ENCODE measurements around the gene TTC19.

TTC19 gene

GRCh38 chr17:15981208-15981607 is 18.4 kb upstream of the TTC19 start:
- no peak overlapping the region for H3K27ac ChIP-seq (ENCODE audit: low read depth, low read length)
- no peaks in the 10 kb centered on the region for H3K4me1 ChIP-seq (ENCODE audit: control insufficient read depth, insufficient read depth, low read length)
- peaks cover 12% of the 10 kb centered on the region for H3K36me3 ChIP-seq (ENCODE audit: control insufficient read depth, insufficient read depth, low read length)
- no peak overlapping the region for H3K9ac ChIP-seq (ENCODE audit: low read length)
- H3K27me3 ChIP-seq (ENCODE audit: control insufficient read depth, insufficient read depth, low read length): no peaks in the 10 kb centered on the region
- no peak overlapping the region for H3K4me3 ChIP-seq (ENCODE audit: low read length)

DNA sequence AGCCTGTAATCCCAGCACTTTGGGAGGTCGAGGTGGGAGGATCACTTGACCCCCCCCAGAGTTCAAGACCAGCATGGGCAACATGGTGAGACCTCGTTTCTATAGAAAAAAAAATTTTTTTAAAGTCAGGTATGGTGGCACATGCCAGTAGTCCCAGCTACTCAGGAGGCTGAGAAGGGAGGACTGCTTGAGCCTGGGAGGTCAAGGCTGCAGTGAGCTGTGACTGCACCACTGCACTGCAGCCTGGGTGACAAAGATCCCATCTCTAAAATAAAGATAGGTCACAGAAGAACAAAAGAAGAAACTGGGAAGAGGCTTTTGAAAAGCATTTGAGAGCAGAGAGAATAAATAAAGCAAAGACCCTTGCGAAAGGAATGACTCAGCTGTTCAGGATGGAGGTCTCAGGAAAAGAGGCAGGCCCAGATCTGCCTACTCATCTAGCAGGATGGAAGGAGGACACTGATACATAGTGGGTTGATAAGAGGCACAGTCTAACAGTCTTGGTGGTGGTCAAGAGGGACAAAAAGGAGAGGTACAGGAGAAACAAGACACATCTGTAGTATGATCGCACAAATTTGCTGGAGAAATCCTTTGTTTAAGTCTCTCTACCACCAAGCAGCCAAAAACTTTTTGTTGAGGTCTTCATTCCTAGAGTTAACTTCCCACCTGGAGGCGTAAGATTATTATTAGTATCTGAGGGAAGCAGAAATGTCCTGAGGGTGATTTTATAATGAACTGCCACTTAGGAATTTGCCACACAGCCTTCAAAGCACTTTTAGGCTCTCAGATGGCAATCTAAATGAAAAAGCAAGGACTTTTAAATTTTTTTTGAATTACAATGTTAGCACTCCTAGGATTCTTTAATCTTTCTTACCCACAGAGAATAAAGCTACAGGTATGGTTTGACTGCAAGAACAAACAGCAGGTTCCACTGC is 17.7 kb upstream of the TTC19 start:
- Histone ChIP-seq H3K4me1 (ENCODE audit: control insufficient read depth, insufficient read depth, low read length) (no peaks in the 10 kb centered on the region), H3K27me3 (ENCODE audit: control insufficient read depth, insufficient read depth, low read length) (no peaks in the 10 kb centered on the region), H3K9ac (ENCODE audit: low read length) (no peak overlapping the region), H3K27ac (ENCODE audit: low read depth, low read length) (no peak overlapping the region), H3K4me3 (ENCODE audit: low read length) (no peak overlapping the region), H3K36me3 (ENCODE audit: control insufficient read depth, insufficient read depth, low read length) (peaks cover 12% of the 10 kb centered on the region)

DNA sequence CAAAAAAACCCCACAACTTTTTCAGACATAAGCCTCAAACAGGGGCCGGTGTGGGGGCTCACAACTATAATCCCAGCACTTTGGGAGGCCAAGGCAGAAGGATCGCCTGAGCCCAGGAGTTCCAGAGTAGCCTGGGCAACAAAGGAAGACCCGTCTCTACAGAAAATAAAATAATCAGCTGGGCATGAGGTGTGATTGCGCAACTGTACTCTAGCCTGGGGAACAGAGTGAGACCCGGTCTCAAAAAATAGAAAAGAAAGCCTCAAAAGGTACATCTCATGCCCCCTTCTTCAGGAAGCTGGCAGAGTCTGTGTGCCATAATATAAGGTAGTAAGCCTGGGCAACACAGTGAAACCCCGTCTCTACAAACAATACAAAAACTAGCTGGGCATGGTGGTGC is 3.3 kb upstream of the TTC19 start:
- Histone ChIP-seq H3K27me3 (ENCODE audit: control insufficient read depth, insufficient read depth, low read length) (no peaks in the 10 kb centered on the region), H3K9ac (ENCODE audit: low read length) (no peak overlapping the region), H3K4me3 (ENCODE audit: low read length) (no peak overlapping the region)

DNA sequence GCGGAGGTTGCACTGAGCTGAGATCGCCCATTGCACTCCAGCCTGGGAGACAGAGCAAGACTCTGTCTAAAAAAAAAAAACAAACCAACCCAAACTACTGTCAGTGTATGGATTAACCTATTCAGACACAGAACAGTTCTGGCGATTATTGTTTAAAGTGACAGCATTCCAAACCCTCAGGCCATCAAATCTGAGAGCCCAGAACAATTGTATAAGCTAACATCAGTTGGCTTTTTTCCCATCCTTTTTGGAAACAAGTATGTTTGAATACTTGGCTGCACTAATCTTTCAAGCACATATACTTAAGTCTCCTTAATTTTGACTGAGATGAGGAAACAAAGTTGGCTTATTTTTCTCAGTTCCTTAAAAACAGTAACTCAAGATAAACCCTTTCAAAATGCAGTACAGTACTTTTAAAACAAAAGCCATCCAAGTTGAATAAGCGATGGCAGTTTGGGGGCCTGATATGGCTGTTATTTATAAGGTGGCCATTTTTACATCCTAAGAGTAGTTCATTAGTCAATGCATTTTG is 1.5 kb upstream of the TTC19 start:
- no peaks in the 10 kb centered on the region for H3K27me3 ChIP-seq (ENCODE audit: control insufficient read depth, insufficient read depth, low read length)
- peaks cover 9% of the 10 kb centered on the region for H3K36me3 ChIP-seq (ENCODE audit: control insufficient read depth, insufficient read depth, low read length)
- H3K27ac ChIP-seq (ENCODE audit: low read depth, low read length): no peak overlapping the region
- no peak overlapping the region for H3K4me3 ChIP-seq (ENCODE audit: low read length)
- peaks cover 9% of the 10 kb centered on the region for H3K4me1 ChIP-seq (ENCODE audit: control insufficient read depth, insufficient read depth, low read length)
- H3K9ac ChIP-seq (ENCODE audit: low read length): no peak overlapping the region

More for the DNA sequence above, 3.3 kb upstream of the TTC19 start:
- Histone ChIP-seq H3K27ac (ENCODE audit: low read depth, low read length) (no peak overlapping the region), H3K36me3 (ENCODE audit: control insufficient read depth, insufficient read depth, low read length) (no peaks in the 10 kb centered on the region), H3K4me1 (ENCODE audit: control insufficient read depth, insufficient read depth, low read length) (peaks cover 8% of the 10 kb centered on the region)

DNA sequence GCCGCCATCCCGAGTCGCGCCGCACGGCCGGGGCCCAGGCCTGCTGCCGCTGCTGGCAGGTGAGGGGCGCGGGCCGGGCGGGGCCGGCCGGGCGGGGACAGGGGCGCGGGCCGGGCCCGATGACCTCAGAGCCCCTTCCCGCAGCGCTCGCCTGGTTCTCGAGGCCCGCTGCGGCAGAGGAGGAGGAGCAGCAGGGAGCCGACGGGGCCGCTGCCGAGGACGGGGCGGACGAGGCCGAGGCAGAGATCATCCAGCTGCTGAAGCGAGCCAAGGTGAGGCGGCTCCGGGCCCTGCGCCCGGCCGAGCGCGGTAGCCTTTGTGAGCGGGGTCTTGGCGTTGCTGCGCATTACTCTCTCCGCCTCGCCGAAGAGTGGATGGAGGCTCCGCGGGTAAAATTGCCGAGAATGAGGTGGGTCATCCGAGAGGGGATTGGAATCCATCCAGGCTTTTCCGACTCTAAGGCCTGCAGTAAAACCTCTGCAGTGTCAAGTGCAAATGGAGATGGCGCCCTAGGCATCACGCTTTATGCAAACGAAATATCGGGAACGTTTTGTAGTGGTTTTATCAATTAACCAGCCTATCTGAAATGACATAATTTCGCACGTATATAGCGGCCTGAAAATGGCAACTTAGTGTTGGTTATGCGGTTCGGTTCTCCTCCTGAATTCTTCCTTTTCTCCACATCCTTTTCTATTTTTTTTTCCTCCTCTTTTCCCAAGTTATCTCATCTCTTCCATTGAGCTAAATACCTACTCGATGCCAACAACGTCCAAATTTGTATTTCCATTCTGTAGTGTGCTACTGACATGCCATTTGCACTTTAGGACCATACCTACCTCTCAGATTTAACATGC is 577 bp downstream of the TTC19 start:
- Histone ChIP-seq H3K27ac (ENCODE audit: low read depth, low read length) (peak overlapping the region; percentile 98), H3K4me3 (ENCODE audit: low read length) (peak overlapping the region; percentile 82), H3K4me1 (ENCODE audit: control insufficient read depth, insufficient read depth, low read length) (peaks cover 9% of the 10 kb centered on the region), H3K36me3 (ENCODE audit: control insufficient read depth, insufficient read depth, low read length) (peaks cover 25% of the 10 kb centered on the region), H3K27me3 (ENCODE audit: control insufficient read depth, insufficient read depth, low read length) (no peaks in the 10 kb centered on the region), H3K9ac (ENCODE audit: low read length) (peak overlapping the region; percentile 63)

GRCh38 chr17:16001226-16001897 is 1.7 kb downstream of the TTC19 start:
- H3K4me1 ChIP-seq (ENCODE audit: control insufficient read depth, insufficient read depth, low read length): peaks cover 9% of the 10 kb centered on the region
- no peak overlapping the region for H3K9ac ChIP-seq (ENCODE audit: low read length)
- no peaks in the 10 kb centered on the region for H3K27me3 ChIP-seq (ENCODE audit: control insufficient read depth, insufficient read depth, low read length)
- H3K36me3 ChIP-seq (ENCODE audit: control insufficient read depth, insufficient read depth, low read length): peaks cover 28% of the 10 kb centered on the region
- H3K4me3 ChIP-seq (ENCODE audit: low read length): no peak overlapping the region
- H3K27ac ChIP-seq (ENCODE audit: low read depth, low read length): no peak overlapping the region

GRCh38 chr17:16002708-16003260 is 3.2 kb downstream of the TTC19 start:
- H3K9ac ChIP-seq (ENCODE audit: low read length): no peak overlapping the region
- H3K27me3 ChIP-seq (ENCODE audit: control insufficient read depth, insufficient read depth, low read length): no peaks in the 10 kb centered on the region
- peaks cover 28% of the 10 kb centered on the region for H3K36me3 ChIP-seq (ENCODE audit: control insufficient read depth, insufficient read depth, low read length)
- no peak overlapping the region for H3K27ac ChIP-seq (ENCODE audit: low read depth, low read length)
- peaks cover 9% of the 10 kb centered on the region for H3K4me1 ChIP-seq (ENCODE audit: control insufficient read depth, insufficient read depth, low read length)
- H3K4me3 ChIP-seq (ENCODE audit: low read length): no peak overlapping the region

GRCh38 chr17:16003841-16004240 is 4.2 kb downstream of the TTC19 start:
- Histone ChIP-seq H3K4me1 (ENCODE audit: control insufficient read depth, insufficient read depth, low read length) (peaks cover 9% of the 10 kb centered on the region), H3K27me3 (ENCODE audit: control insufficient read depth, insufficient read depth, low read length) (no peaks in the 10 kb centered on the region), H3K4me3 (ENCODE audit: low read length) (no peak overlapping the region), H3K9ac (ENCODE audit: low read length) (no peak overlapping the region), H3K27ac (ENCODE audit: low read depth, low read length) (no peak overlapping the region), H3K36me3 (ENCODE audit: control insufficient read depth, insufficient read depth, low read length) (peaks cover 37% of the 10 kb centered on the region)

DNA sequence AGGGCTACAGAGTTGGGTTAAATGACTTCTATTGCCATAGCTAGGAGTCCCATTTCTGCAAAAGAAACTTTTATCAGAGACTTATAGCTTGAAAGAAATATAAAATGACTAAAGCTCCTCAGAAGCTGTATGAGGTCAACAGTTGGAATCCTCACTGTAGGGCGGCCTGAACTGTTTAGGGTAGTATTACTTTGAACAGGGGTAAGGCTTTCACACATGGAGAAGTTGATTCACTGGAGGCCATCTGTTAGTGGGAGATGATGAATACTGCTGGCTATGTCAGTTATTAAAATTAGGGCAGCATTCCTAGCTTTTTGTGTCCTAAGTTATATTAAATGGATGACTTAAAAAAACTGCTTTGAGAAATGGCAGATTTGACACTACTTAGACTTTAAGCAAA is 6.0 kb downstream of the TTC19 start:
- no peak overlapping the region for H3K9ac ChIP-seq (ENCODE audit: low read length)
- no peak overlapping the region for H3K4me3 ChIP-seq (ENCODE audit: low read length)
- peaks cover 37% of the 10 kb centered on the region for H3K36me3 ChIP-seq (ENCODE audit: control insufficient read depth, insufficient read depth, low read length)
- no peaks in the 10 kb centered on the region for H3K27me3 ChIP-seq (ENCODE audit: control insufficient read depth, insufficient read depth, low read length)
- peaks cover 7% of the 10 kb centered on the region for H3K4me1 ChIP-seq (ENCODE audit: control insufficient read depth, insufficient read depth, low read length)
- no peak overlapping the region for H3K27ac ChIP-seq (ENCODE audit: low read depth, low read length)

- Histone ChIP-seq H3K27me3 (ENCODE audit: control insufficient read depth, insufficient read depth, low read length) (no peaks in the 10 kb centered on the region), H3K4me3 (ENCODE audit: low read length) (no peak overlapping the region), H3K9ac (ENCODE audit: low read length) (no peak overlapping the region), H3K4me1 (ENCODE audit: control insufficient read depth, insufficient read depth, low read length) (no peaks in the 10 kb centered on the region), H3K36me3 (ENCODE audit: control insufficient read depth, insufficient read depth, low read length) (peaks cover 35% of the 10 kb centered on the region), H3K27ac (ENCODE audit: low read depth, low read length) (no peak overlapping the region)
Observed at GRCh38 chr17:16007439-16007838, 7.8 kb downstream of the TTC19 start.

GRCh38 chr17:16013943-16014407 is 14.4 kb downstream of the TTC19 start:
- Histone ChIP-seq H3K4me1 (ENCODE audit: control insufficient read depth, insufficient read depth, low read length) (no peaks in the 10 kb centered on the region), H3K27me3 (ENCODE audit: control insufficient read depth, insufficient read depth, low read length) (no peaks in the 10 kb centered on the region), H3K36me3 (ENCODE audit: control insufficient read depth, insufficient read depth, low read length) (peaks cover 3% of the 10 kb centered on the region), H3K9ac (ENCODE audit: low read length) (no peak overlapping the region), H3K27ac (ENCODE audit: low read depth, low read length) (no peak overlapping the region), H3K4me3 (ENCODE audit: low read length) (no peak overlapping the region)
